Adrenal gland (tissue), 12 donors: ENCODE data around the gene SHTN1. TPM values are rescaled to one million over a fixed set of nuclear protein-coding genes. Genes with fewer than 3 reads are reported as not detected.

Experiments used
- DNase-seq, 7 donors: peaks; one replicate each; pipeline ENCODE4 v3.0.0-alpha.2; 2019 to 2020
- H3K27ac ChIP-seq, 5 donors: fragments of 200-600 bp; sonication (generic) in 4 of 5; 1 replicate in 3 of 5; 2 replicates in 2 of 5; pipeline versions ENCODE4 v1.5.1 to v1.8.0; 2016 to 2020; ENCODE audit warnings: mild to moderate bottlenecking in 1 of 5
- H3K27me3 ChIP-seq: fragments of 200-600 bp; 2 replicates; pipeline ENCODE4 v1.8.0; 2021
- H3K36me3 ChIP-seq, 2 donors: fragments of 200-600 bp; replicated peaks in 1 of 2; 1 replicate in 1 of 2; 2 replicates in 1 of 2; pipeline versions ENCODE4 v1.5.1 to v1.8.0; 2018 to 2022
- H3K4me1 ChIP-seq, 2 donors: fragments of 200-600 bp; replicated peaks in 1 of 2; 1 replicate in 1 of 2; 2 replicates in 1 of 2; pipeline versions ENCODE4 v1.5.1 to v1.8.0; 2018 to 2021
- H3K4me3 ChIP-seq, 4 donors: fragments of 200-600 bp; sonication (generic) in 3 of 4; one replicate each; pipeline ENCODE4 v1.5.1; 2016 to 2018
- H3K9me3 ChIP-seq, 3 donors: fragments of 200-600 bp; sonication (generic) in 1 of 3; replicated peaks in 1 of 3; 1 replicate in 2 of 3; 2 replicates in 1 of 3; pipeline versions ENCODE4 v1.5.1 to v1.8.0; 2016 to 2021
- CTCF ChIP-seq, 6 experiments: fragments of 450-650 bp in 4 of 6; fragments of 200-600 bp in 2 of 6; sonication (generic) in 1 of 6; IDR thresholded peaks; 1 replicate in 5 of 6; 2 replicates in 1 of 6; pipeline versions ENCODE4 v1.5.1 to v1.8.0; 2016 to 2021; ENCODE audit warnings: antibody characterized with exemption in 6 of 6, mild to moderate bottlenecking in 2 of 6, moderate library complexity in 1 of 6
- POLR2A ChIP-seq, 2 donors: fragments of 450-650 bp; IDR thresholded peaks; one replicate each; pipeline ENCODE4 v1.6.1; 2017; ENCODE audit warnings: antibody characterized with exemption in 2 of 2, mild to moderate bottlenecking in 2 of 2, moderate library complexity in 1 of 2
- WGBS, 4 donors: extraction: QIAGEN DNeasy Blood & Tissue Kit in 2 of 4; methylation state at CpG; one replicate each; pipeline versions ENCODE4 v1.1.5 to v1.1.7; 2013 to 2017; 5-methylcytosine and 5-hydroxymethylcytosine counted together
- intact Hi-C, 2 donors: fragments of 100-400 bp; cut with DNase I; formaldehyde crosslinking; loops; one replicate each; pipeline versions ENCODE4 v1.14.1 to v1.15.0; 2022 to 2023
- polyA plus RNA-seq, 3 donors: library from polyadenylated mRNA; stranded (reverse); fragments of 200-250 nt in 2 of 3; fragments of 350-450 nt in 1 of 3; fragmentation: Illumina TruSeq in 1 of 3; extraction: RNeasy Lipid Tissue Mini Kit (QIAGEN cat#74804) in 1 of 3; gene quantifications; one replicate each; pipeline ENCODE4 v1.2.3, GENCODE V29; 2013 to 2014
- small RNA-seq, 2 donors: library from RNA; depleted of rRNA; stranded (forward); fragments of <200 nt; gene quantifications; one replicate each; pipeline ENCODE3, GENCODE V24; 2016
- total RNA-seq, 9 donors: library from RNA; depleted of rRNA in 4 of 9; stranded (reverse); fragments of >200 nt in 4 of 9; fragments of 120-200 nt in 1 of 9; fragmentation: NEBNext Ultra II Directional in 1 of 9; extraction: Animal tissue kit (Norgen Biotek cat#: 25700) in 1 of 9; gene quantifications; one replicate each; pipeline versions ENCODE4 v1.1.0 to v1.2.4, GENCODE V29; 2013 to 2023
- donor health status: healthy with polysubstance abuse.
- donor health status: Bipolar disorder and iron deficiency.
- donor health status: DM: yes; HTN: yes; CAD: no.
- donor health status: DM: no; HTN: no; CAD: no.
- donor health status: DM: no; HTN: no; CAD: no.
- donor health status: DM: yes; HTN: yes; CAD: no.

SHTN1 gene
- total and polyA plus RNA-seq, 12 donors = 8.8 to 30.3 (median 18.5) TPM

- H3K36me3 ChIP-seq = no peaks in the 10 kb centered on the region
- TF ChIP-seq POLR2A (IDR thresholded peaks at IDR 0.05) = no peak
- TF ChIP-seq CTCF (IDR thresholded peaks at IDR 0.05) = no peak
- H3K9me3 ChIP-seq = no peaks in the 10 kb centered on the region
- H3K27me3 ChIP-seq = no peaks in the 10 kb centered on the region
- no peak for DNase-seq
- H3K4me3 ChIP-seq = no peak overlapping the region
- H3K4me1 ChIP-seq = no peaks in the 10 kb centered on the region
- intact Hi-C loops = no loop called here
- 84 to 92% (median 86%) methylated on average over 10 of the region's 10 CpGs for WGBS, 4 donors
- H3K27ac ChIP-seq = no peak overlapping the region
These were observed 173.2 kb downstream of the SHTN1 start for GRCh38 chr10:116831790-116832189.

Small RNAs within 50 kb of the gene (small RNA-seq; reads per million reads assigned to genes)
- gene AC012308.1 = 0 reads per million in 2 donors

Other genes with a start within 250 kb of the SHTN1 start
- gene ENO4, start 155.7 kb downstream of the SHTN1 start, total RNA-seq = 1 to 10 TPM in 3 of 9 donors, under 1 TPM in 5, not detected in 1; 0.11 to 6.8 (median 0.77) TPM
- under 1 TPM; 0.24 to 0.42 (median 0.37) TPM for gene ENO4, start 155.7 kb downstream of the SHTN1 start, polyA plus RNA-seq
- not detected for gene VAX1, start 133.1 kb upstream of the SHTN1 start, total RNA-seq
- gene VAX1, start 133.1 kb upstream of the SHTN1 start, polyA plus RNA-seq = not detected
- gene KCNK18, start 192.3 kb upstream of the SHTN1 start, total RNA-seq = not detected
- not detected for gene KCNK18, start 192.3 kb upstream of the SHTN1 start, polyA plus RNA-seq
- gene SLC18A2, start 235.9 kb upstream of the SHTN1 start, total RNA-seq = 10 to 100 TPM in 1 of 9 donors, 1 to 10 TPM in 3, under 1 TPM in 3, not detected in 2; 0.04 to 16.6 (median 3.1) TPM
- 10 to 100 TPM in 1 of 3 donors, 1 to 10 TPM in 2; 4.0 to 10.2 (median 7.1) TPM for gene SLC18A2, start 235.9 kb upstream of the SHTN1 start, polyA plus RNA-seq